Smooth muscle cell of the brain vasculature (primary cell): ENCODE data around the gene GOLGA8Q.
"Not testable (repeated sequence)": the region's sequence is repeated elsewhere in the genome, so short reads cannot be mapped to it uniquely, and the experiment has no call there.

ENCODE experiments used
- DNase-seq: peaks from one replicate; pipeline ENCODE4 v3.0.0-alpha.2; 2012; ENCODE audit warnings: low read depth, low spot score

The GOLGA8Q gene, protein sequence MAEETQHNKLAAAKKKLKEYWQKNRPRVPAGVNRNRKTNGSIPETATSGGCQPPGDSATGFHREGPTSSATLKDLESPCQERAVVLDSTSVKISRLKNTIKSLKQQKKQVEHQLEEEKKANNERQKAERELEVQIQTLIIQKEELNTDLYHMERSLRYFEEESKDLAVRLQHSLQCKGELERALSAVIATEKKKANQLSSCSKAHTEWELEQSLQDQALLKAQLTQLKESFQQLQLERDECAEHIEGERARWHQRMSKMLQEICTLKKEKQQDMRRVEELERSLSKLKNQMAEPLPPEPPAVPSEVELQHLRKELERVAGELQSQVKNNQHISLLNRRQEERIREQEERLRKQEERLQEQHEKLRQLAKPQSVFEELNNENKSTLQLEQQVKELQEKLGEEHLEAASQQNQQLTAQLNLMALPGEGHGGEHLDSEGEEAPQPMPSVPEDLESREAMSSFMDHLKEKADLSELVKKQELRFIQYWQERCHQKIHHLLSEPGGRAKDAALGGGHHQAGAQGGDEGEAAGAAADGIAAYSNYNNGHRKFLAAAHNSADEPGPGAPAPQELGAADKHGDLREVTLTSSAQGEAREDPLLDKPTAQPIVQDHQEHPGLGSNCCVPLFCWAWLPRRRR

DNA sequence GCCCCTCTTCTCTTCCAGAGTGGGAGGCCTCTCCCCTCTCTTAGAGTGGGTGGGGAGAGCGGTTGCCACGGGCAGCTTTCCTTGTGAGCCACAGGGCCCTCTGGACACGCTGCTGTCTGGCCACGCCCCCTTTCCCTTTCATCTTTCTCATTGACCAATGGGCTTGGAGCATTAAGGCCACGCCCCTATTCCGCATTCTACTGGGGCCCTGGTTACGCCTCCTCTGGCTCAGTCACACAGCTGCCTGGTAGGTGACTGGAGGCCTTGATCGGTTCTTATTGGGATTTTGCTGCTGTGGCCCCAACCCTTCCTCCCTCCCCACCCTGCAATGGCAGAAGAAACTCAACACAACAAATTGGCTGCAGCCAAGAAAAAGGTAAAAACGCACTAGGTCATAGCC, at the start of gene GOLGA8Q:
GOLGA8Q (plus strand) TSS at position 301 of the 400 bp plus-strand sequence; CDS start at position 329, 28 bp downstream.
- not testable (repeated sequence) for DNase-seq

DNA sequence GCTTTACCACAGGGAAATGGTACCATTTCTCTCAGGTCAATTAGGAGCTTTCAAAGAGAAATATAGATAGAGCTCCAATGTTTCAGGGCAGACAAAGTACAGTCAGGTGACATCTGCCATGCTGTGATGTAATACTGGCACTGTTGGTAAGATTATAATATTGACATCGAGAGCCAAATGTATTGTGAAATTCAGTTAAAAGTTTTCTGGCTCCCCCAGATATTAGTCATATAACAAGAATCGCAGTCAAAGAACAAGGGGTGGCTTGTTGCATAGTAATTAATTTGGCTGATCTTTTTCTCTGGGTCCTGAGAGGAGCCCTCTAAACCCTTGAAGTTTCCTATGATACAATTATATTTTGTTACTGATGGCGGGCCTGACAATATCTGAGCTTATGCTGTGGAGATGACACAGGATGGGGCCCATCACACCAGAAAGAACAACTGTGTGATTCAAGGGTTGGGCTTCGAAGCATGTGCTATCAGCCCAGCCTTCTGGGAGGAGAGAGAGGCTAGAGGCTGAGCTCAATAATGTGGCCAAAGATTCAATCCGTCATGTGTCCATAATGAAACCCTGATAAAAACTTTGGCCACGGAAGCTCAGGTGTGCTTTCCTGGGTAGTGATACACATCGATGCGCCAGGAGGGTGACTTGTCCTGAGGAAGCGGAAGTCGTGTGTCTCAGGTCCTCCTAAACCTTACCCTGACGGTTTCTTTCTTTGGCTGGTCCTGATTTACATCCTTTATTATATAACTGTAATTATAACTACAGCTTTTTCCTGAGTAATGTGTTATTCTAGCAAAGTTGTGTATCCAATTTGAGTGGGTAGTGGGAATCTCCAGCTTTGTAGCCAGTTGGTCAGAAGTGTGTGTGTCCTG, 48.7 kb upstream of the GOLGA8Q start:
- DNase-seq, result not testable (repeated sequence)

DNA sequence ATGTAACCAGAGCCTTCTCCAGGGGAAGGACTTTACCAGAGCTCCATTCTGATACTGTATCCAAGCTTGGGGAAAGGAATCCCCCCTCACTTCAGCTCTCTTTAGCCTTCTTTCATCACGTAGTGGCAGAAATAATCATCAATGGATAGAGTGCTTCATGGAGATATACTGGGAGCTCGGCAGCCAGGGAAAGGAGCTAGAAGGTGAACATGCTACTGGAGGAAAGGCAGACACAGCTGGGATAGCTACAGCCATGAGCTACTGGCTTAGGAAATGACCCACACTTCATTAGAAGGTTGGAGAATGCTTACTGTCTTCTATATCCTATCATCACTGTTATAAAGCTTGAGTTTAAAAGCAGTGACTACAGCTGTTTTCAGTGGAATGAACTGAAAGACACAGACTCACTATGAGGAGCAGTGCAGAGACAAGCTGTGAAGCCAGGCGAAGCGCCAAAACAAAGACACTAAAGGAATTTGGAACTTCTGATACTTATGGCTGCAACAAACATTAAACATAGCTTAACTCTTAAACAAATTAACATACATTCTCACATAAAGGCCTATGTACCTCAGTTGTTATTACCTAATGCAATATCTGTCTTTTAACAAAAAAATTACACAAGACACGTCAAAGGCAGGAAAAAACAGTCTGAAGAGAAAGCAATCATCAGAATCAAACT, 47.5 kb upstream of the GOLGA8Q start:
- not testable (repeated sequence) for DNase-seq

DNA sequence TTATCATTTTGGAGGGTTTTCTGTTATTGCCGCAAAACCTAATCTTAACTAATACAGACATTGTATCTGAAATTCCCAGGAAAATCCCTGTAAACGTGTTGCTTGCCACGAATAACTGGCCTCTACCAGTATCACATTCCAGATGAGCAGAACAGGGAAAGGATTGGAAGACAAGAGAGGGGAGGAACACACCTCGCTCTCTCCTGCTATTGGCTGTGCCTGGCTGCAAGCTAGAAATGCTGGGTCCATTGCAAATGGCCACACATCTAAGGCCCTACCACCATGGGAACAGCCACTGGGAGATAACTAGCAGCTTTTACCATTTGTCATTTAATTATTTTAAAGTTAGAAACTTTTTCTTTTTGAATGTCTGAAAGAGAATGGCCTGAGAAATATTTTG, 37.3 kb upstream of the GOLGA8Q start:
- not testable (repeated sequence) for DNase-seq

DNA sequence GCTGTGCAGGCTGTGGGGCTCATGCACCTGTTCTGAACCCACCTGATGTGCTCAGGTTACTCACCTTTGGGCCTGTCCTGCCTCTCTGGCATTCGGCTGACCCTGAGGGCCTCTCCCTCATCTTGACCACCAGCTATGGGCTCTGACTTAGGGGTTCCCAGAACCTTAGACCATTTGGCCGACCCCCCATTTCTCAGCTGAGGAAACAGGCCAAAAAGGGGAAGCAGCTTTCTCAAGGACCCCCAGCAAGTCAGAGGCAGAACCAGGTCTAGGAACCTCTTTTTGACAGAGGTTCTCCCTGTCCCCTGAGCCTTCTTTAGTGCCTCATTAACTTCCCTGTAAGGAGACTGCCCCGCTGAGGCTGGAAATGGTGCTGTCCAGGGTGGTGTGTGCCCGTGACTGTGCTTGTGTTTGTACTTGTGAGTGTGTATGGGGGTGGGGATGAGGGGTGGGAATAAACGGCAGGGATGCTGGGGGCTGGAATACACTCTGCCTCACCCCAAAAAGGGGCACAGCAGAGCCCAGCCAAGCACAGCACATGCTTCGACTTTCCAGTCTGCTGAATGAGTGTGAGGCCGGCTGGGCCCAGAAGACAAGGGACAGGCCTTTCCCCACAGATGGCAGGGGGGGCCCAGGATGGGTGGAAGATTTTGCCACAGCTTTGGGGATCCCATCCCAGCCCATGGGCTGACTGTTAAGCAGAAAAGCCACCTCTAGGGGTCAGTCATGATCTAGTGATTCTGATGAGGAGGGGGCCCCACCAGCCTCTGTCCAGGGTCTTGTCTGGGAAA, 28.2 kb upstream of the GOLGA8Q start:
- DNase-seq, result not testable (repeated sequence)

DNA sequence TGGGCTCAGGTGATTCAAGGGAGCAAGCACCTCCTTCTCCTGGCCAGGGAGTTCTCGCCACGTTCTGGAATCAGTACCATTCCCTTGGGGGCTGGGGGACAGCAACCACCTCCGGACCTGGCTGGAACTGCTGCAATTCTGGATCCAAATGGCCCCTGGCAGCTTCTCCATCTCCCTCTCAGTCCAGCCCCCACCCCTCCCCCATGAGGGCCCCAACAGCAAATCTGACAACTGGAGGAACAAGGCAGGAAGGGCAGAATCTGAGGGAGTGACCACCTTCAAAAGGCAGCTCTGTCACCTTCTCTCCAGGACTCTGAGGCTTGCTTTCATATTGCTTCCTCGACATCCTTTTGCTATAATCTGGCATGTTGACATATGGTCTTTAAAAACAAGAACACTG, 25.9 kb upstream of the GOLGA8Q start:
- DNase-seq, result not testable (repeated sequence)

DNA sequence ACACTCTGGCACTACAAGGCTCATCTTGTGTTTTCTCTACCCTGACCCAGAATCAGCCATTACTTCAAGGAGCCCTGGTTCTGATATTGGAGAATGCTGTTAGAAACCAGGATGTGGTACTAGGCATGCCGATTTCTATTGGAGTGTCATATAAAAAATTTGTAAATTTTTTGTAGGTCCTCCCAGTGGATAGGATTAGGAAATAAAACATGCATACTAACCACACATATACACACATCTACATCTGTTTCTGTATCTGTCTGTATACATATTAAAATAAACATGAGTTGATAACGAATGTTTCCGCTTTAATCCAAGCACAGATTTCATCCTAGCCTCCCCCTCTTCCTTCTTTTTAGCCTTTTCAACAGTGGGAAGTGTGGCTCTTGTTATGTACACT, 22.8 kb upstream of the GOLGA8Q start:
- DNase-seq, result not testable (repeated sequence)

DNA sequence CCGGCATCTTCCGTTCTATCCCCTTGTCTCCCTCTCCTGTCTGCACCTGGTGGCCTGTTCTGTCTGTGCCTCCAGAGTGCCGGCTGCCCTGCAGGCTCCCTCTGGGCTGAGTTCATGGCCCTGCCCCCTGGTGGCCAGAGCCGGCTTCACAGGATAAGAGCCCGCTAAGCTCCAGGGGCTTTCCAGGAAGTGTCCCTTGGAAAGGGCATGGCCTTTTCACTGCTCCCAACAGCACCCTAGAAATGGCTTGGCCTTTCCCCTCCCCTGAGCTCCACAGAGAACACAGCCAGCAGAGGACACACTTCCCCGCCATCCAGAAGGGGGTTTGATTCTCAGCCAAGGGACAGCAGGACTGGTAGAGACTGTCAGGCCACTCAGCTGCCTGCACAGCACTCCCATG, 15.1 kb downstream of the GOLGA8Q start:
- not testable (repeated sequence) for DNase-seq

DNA sequence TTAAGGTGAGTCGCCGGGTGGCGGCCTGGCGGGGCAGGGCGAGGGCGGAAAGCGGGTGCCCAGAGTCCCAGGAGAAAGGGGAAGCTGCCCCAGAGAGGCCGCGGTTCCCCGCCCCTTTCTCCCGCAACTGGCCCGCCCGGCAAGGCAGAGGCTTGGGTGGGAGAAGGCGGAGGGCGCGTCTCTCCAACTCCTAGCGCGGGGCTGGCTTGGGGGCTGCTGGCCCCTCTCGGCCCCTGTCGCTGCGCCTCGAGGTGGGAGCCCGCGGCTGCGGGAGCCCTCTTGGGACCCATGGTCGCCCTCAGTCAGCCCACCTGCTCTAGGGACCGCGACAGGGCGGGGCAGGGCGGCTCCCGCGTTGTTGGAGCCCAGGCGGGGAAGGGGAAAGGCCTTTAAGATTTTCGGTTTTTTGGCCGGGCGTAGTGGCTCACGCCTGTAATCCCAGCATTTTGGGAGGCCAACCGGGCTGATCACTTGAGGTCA, 21.2 kb downstream of the GOLGA8Q start:
- DNase-seq, result not testable (repeated sequence)

DNA sequence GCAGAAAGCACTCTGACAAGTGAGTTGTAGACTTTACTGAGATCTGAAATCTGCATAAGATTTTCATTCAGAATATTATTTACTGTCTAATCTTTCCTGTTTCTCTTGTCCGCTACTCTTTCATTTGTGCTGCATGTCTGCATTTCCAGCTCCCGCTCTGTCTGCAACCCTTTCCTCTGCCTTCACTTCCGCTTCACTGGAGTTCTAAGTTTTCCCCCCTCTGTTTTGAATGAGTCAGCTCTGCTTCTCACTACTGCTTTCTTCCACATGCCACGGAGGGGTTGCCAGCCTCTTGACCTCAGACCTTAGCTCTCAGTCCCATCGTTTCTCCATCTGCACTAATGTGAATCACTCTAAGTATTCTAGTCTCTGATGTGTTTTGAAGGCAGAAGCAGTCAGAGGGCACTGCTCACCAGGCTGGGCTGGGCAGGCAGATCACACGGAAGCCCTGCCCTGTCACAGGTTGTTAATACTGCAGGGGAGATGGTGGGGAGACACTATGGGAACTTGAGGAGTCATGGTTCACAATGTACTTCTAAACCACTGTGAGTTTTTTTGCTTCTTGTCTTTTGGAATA, 27.6 kb downstream of the GOLGA8Q start:
- DNase-seq, result not testable (repeated sequence)

DNA sequence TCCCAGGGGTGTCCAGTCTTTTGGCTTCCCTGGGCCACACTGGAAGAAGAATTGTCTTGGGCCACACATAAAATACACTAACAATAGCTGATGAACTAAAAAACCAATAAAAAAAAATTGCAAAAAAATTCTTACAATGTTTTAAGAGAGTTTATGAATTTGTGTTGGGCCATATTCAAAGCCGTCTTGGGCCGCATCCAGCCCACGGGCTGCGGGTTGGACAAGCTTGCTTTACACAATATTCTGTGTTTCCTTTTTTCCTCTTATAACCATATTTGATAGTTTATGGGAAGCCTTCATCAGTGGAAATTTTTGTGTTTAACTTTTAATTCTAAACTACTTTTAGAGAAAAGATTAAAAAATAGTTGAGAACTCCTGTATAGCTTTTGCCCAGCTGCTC, 28.9 kb downstream of the GOLGA8Q start:
- DNase-seq, result not testable (repeated sequence)

DNA sequence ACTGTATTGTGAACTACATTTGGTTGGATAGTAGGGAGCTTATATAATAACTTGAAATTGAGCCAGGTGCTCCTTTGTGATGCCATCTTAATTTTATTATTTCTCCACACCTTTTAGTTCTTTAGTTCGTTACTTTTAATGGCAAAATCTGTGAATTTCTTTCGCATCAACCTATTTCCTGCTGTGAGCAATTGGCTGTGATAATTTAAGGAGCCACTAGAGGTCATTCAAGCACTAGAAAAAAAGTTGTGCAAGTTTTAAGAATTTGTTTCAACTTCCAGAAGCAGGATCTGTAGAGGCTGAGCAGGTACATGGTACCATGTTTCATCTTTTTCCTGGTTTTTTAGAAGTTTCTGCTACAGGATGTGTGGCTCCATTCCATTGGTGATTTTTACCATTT, 47.1 kb downstream of the GOLGA8Q start:
- not testable (repeated sequence) for DNase-seq

DNA sequence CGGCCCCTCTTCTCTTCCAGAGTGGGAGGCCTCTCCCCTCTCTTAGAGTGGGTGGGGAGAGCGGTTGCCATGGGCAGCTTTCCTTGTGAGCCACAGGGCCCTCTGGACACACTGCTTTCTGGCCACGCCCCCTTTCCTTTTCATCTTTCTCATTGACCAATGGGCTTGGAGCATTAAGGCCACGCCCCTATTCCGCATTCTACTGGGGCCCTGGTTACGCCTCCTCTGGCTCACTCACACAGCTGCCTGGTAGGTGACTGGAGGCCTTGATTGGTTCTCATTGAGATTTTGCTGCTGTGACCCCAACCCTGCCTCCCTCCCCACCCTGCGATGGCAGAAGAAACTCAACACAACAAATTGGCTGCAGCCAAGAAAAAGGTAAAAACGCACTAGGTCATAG, 51.9 kb downstream of the GOLGA8Q start, which contains the start of gene GOLGA8H:
GOLGA8H (plus strand) TSS at position 233 of the 400 bp plus-strand sequence; CDS start at position 331, 98 bp downstream.
- DNase-seq, result not testable (repeated sequence)
